Gastroesophageal sphincter (tissue), 3 donors: ENCODE measurements around the gene HOXD8.

ENCODE experiments used
- POLR2AphosphoS5 ChIP-seq: sonication (generic); formaldehyde crosslinking; IDR thresholded peaks from one replicate; pipeline ENCODE4 v1.6.1; 2017; ENCODE audit warnings: antibody characterized with exemption
- TF ChIP-seq, protein P1 (sequence below), 4 experiments: fragments of 200-600 bp in 2 of 4; fragments of 450-650 bp in 2 of 4; sonication (generic) in 1 of 4; IDR thresholded peaks; one replicate each; pipeline ENCODE4 v1.5.1; 2017 to 2019; ENCODE audit warnings: antibody characterized with exemption in 4 of 4, mild to moderate bottlenecking in 2 of 4, moderate library complexity in 2 of 4

DNA sequence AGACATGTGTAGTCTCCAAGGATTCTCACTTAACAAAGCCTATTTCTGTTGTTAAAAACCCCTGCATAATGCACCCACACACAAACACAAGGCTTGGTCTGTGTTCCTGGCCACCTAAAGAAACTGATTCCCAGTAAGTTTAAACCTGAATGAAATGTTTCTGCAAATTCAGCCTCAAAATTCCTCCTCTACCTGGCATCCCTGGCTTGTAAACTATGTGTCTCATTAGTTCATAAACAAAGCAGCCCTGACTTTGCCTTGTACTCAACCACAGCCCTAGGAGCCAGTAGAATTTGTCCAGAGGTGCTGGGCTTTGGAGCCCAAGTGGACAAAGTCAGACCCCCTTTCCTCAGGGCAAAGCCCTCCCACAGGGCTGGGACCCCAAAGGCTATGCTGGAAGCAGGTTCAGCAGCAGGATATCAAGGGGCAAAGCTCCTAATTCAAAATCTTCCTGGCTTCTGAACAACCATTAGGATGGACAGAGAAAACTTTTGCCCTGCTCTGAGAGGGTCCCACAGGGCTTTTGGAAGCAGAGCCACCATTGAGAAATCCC, 39.6 kb upstream of the HOXD8 start:
- TF ChIP-seq, protein P1, sequence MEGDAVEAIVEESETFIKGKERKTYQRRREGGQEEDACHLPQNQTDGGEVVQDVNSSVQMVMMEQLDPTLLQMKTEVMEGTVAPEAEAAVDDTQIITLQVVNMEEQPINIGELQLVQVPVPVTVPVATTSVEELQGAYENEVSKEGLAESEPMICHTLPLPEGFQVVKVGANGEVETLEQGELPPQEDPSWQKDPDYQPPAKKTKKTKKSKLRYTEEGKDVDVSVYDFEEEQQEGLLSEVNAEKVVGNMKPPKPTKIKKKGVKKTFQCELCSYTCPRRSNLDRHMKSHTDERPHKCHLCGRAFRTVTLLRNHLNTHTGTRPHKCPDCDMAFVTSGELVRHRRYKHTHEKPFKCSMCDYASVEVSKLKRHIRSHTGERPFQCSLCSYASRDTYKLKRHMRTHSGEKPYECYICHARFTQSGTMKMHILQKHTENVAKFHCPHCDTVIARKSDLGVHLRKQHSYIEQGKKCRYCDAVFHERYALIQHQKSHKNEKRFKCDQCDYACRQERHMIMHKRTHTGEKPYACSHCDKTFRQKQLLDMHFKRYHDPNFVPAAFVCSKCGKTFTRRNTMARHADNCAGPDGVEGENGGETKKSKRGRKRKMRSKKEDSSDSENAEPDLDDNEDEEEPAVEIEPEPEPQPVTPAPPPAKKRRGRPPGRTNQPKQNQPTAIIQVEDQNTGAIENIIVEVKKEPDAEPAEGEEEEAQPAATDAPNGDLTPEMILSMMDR (IDR thresholded peaks at IDR 0.05), result no peak
- no peak for TF ChIP-seq POLR2AphosphoS5
